ENCODE data around the gene PDE8B.

The PDE8B gene

GRCh38 chr5:77255617-77256016 lies 45.1 kb downstream of the PDE8B start (continued):
- TF ChIP-seq TCF4 (CRISPR knock-in tag; IDR thresholded peaks at IDR 0.05; ENCODE audit: borderline replicate concordance) (no peak), ZFP3 (CRISPR knock-in tag; IDR thresholded peaks at IDR 0.05) (no peak)

GRCh38 chr5:77256406-77256805 lies 45.9 kb downstream of the PDE8B start:
- ATAC-seq: no peak
- TF ChIP-seq ISL1 (CRISPR knock-in tag; IDR thresholded peaks at IDR 0.05) (no peak), ZFP30 (CRISPR knock-in tag; IDR thresholded peaks at IDR 0.05) (no peak), OSR1 (CRISPR knock-in tag; IDR thresholded peaks at IDR 0.05) (no peak)
- TF ChIP-seq, protein P1, sequence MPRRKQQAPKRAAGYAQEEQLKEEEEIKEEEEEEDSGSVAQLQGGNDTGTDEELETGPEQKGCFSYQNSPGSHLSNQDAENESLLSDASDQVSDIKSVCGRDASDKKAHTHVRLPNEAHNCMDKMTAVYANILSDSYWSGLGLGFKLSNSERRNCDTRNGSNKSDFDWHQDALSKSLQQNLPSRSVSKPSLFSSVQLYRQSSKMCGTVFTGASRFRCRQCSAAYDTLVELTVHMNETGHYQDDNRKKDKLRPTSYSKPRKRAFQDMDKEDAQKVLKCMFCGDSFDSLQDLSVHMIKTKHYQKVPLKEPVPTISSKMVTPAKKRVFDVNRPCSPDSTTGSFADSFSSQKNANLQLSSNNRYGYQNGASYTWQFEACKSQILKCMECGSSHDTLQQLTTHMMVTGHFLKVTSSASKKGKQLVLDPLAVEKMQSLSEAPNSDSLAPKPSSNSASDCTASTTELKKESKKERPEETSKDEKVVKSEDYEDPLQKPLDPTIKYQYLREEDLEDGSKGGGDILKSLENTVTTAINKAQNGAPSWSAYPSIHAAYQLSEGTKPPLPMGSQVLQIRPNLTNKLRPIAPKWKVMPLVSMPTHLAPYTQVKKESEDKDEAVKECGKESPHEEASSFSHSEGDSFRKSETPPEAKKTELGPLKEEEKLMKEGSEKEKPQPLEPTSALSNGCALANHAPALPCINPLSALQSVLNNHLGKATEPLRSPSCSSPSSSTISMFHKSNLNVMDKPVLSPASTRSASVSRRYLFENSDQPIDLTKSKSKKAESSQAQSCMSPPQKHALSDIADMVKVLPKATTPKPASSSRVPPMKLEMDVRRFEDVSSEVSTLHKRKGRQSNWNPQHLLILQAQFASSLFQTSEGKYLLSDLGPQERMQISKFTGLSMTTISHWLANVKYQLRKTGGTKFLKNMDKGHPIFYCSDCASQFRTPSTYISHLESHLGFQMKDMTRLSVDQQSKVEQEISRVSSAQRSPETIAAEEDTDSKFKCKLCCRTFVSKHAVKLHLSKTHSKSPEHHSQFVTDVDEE (CRISPR knock-in tag; IDR thresholded peaks at IDR 0.05): no peak

- no peak for ATAC-seq
- no peak for TF ChIP-seq GLIS3 (CRISPR knock-in tag; IDR thresholded peaks at IDR 0.05)
- TF ChIP-seq ZNF70 (CRISPR knock-in tag; IDR thresholded peaks at IDR 0.05): no peak
- no peak for TF ChIP-seq ESRRG (CRISPR knock-in tag; IDR thresholded peaks at IDR 0.05)
- no peak for TF ChIP-seq RARB (CRISPR knock-in tag; IDR thresholded peaks at IDR 0.05)
- TF ChIP-seq ZFP30 (CRISPR knock-in tag; IDR thresholded peaks at IDR 0.05): no peak
- no peak for TF ChIP-seq CSDC2 (CRISPR knock-in tag; IDR thresholded peaks at IDR 0.05)
- TF ChIP-seq ZNF8 (CRISPR knock-in tag; IDR thresholded peaks at IDR 0.05): no peak
- TF ChIP-seq ZC3H10 (CRISPR knock-in tag; IDR thresholded peaks at IDR 0.05): no peak
- no peak for TF ChIP-seq PPARA (CRISPR knock-in tag; IDR thresholded peaks at IDR 0.05; ENCODE audit: borderline replicate concordance)
- TF ChIP-seq, protein P1 (CRISPR knock-in tag; IDR thresholded peaks at IDR 0.05): no peak
- TF ChIP-seq CREB5 (CRISPR knock-in tag; IDR thresholded peaks at IDR 0.05; ENCODE audit: low read depth): no peak
- TF ChIP-seq BACH2 (CRISPR knock-in tag; IDR thresholded peaks at IDR 0.05; ENCODE audit: borderline replicate concordance): no peak
- TF ChIP-seq TCF4 (CRISPR knock-in tag; IDR thresholded peaks at IDR 0.05; ENCODE audit: borderline replicate concordance): no peak
- no peak for TF ChIP-seq ZFP3 (CRISPR knock-in tag; IDR thresholded peaks at IDR 0.05)
- TF ChIP-seq OSR1 (CRISPR knock-in tag; IDR thresholded peaks at IDR 0.05): no peak
Measured at GRCh38 chr5:77258652-77259051, 48.2 kb downstream of the PDE8B start.

DNA sequence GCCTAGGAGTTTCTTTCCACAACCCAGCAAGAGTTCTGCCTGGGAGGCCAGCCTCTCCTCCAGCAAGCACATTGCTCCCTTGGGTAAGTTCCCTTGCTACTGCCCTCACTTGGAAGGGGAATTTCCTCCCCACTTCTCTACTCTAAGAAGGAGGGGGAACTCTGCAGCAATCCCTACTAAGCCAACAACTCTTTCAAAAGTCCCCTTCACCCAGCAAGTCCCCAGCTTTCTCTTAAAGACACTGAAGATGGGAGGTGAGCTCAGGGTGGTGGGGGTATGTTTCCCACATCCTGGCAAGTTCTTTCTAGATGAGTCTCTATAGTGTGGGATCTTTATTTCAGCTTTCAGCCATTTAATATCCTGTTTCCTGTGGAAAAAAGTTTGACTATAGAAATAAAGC lies 49.0 kb downstream of the PDE8B start:
- ATAC-seq: no peak
- TF ChIP-seq ZNF8 (CRISPR knock-in tag; IDR thresholded peaks at IDR 0.05) (no peak), CREB5 (CRISPR knock-in tag; IDR thresholded peaks at IDR 0.05; ENCODE audit: low read depth) (no peak), RARB (CRISPR knock-in tag; IDR thresholded peaks at IDR 0.05) (no peak), POU6F1 (CRISPR knock-in tag; IDR thresholded peaks at IDR 0.05; ENCODE audit: borderline replicate concordance, low read depth) (no peak), ZC3H10 (CRISPR knock-in tag; IDR thresholded peaks at IDR 0.05) (no peak), TCF4 (CRISPR knock-in tag; IDR thresholded peaks at IDR 0.05; ENCODE audit: borderline replicate concordance) (no peak), PPARA (CRISPR knock-in tag; IDR thresholded peaks at IDR 0.05; ENCODE audit: borderline replicate concordance) (no peak), TOX (CRISPR knock-in tag; IDR thresholded peaks at IDR 0.05; ENCODE audit: borderline replicate concordance) (no peak), CSDC2 (CRISPR knock-in tag; IDR thresholded peaks at IDR 0.05) (no peak), SNAI2 (CRISPR knock-in tag; IDR thresholded peaks at IDR 0.05) (no peak), CSRNP3 (CRISPR knock-in tag; IDR thresholded peaks at IDR 0.05) (no peak), OSR1 (CRISPR knock-in tag; IDR thresholded peaks at IDR 0.05) (no peak), ZFP30 (CRISPR knock-in tag; IDR thresholded peaks at IDR 0.05) (no peak), ESRRG (CRISPR knock-in tag; IDR thresholded peaks at IDR 0.05) (no peak), ARNTL (CRISPR knock-in tag; IDR thresholded peaks at IDR 0.05; ENCODE audit: borderline replicate concordance, low read depth) (no peak), BACH2 (CRISPR knock-in tag; IDR thresholded peaks at IDR 0.05; ENCODE audit: borderline replicate concordance) (no peak)
- TF ChIP-seq, protein P1 (CRISPR knock-in tag; IDR thresholded peaks at IDR 0.05): no peak
